Peyer's patch (tissue), 4 donors: ENCODE results near the gene KRT7. TPM values are rescaled to one million over a fixed set of nuclear protein-coding genes. Genes with fewer than 3 reads are reported as not detected.

Experiments
- DNase-seq, 3 donors: peaks; one replicate each; pipeline ENCODE4 v3.0.0-alpha.2; 2017 to 2019
- H3K27ac ChIP-seq, 4 donors: fragments of 200-600 bp; sonication (generic); one replicate each; pipeline ENCODE4 v1.5.1; 2016 to 2019
- H3K27me3 ChIP-seq, 2 donors: fragments of 200-600 bp; sonication (generic); one replicate each; pipeline ENCODE4 v1.5.1; 2019
- H3K36me3 ChIP-seq, 3 donors: fragments of 200-600 bp; sonication (generic); one replicate each; pipeline ENCODE4 v1.5.1; 2016 to 2019
- H3K4me1 ChIP-seq, 4 donors: fragments of 200-600 bp; sonication (generic); one replicate each; pipeline ENCODE4 v1.5.1; 2016 to 2019
- H3K4me3 ChIP-seq, 4 donors: fragments of 200-600 bp; sonication (generic); 1 replicate in 3 of 4; 2 replicates in 1 of 4; pipeline ENCODE4 v1.5.1; 2016 to 2019; ENCODE audit warnings: mild to moderate bottlenecking in 1 of 4
- H3K9me3 ChIP-seq, 4 donors: fragments of 200-600 bp; sonication (generic); one replicate each; pipeline ENCODE4 v1.5.1; 2016 to 2019; ENCODE audit warnings: mild to moderate bottlenecking in 1 of 4
- POLR2A ChIP-seq, 2 donors: fragments of 450-650 bp; IDR thresholded peaks; one replicate each; pipeline ENCODE4 v1.5.1; 2017; ENCODE audit warnings: antibody characterized with exemption in 2 of 2, mild to moderate bottlenecking in 2 of 2, moderate library complexity in 2 of 2
- total RNA-seq, 4 donors: library from RNA; depleted of rRNA; stranded (reverse); fragments of >200 nt; gene quantifications; one replicate each; pipeline ENCODE4 v1.1.0, GENCODE V29; 2016
- TF ChIP-seq, protein P1 (sequence below), 6 experiments: fragments of 450-650 bp in 4 of 6; fragments of 200-600 bp in 2 of 6; sonication (generic) in 1 of 6; IDR thresholded peaks; one replicate each; pipeline ENCODE4 v1.5.1; 2017 to 2019; ENCODE audit warnings: antibody characterized with exemption in 6 of 6, mild to moderate bottlenecking in 3 of 6, moderate library complexity in 1 of 6

The KRT7 gene
- total RNA-seq, 4 donors from 2014 or later = 0.67 to 1.2 TPM; not detected in 2

DNA sequence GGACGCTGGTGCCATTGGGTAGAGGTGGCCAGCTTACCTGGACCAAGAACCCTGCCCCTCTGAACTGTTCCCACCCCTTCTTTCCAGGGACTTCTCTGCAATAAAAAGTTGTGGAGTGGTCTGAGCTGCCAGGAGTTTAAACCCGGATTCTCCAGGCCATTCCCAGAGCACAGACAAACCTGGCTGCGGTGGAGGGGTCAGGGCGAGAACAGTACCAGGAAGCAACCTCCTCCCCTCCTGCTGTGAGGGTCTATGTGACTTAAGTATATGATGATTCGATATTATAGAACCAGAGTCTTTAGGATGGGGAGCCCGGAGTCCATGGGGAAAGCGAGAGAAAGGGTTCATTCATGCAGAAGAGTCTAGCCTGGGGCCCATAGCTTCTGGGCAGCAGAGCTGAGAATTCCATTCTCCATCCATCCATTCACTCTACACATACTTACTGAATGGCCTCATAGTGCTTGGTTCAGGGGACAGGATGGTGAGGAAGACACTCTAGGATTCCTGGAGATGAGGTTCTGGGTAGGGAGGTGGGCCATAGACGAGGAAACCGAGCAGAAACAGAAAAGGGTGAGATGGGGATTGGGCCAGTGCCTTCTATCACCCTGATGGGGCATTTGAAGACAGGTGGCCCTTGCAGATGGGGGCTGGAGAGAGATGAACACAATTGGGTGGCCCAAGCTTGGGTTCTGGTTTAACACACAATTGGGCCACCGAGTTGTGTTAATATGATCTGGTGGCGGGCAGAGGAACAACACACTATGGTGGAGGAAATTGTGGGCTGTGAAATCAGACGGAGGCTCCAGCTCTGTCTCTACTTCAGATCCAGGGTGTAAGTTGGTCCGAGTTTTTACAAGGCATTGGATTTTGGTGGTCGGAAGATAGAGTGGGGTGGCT, 46.6 kb downstream of the KRT7 start:
- Histone ChIP-seq H3K27ac (peak overlapping the region in 1 of 4 donors; percentile 68), H3K9me3 (no peaks in the 10 kb centered on the region), H3K36me3 (no peaks in the 10 kb centered on the region), H3K4me3 (no peak overlapping the region), H3K4me1 (peaks cover 0 to 16% (median 0%) of the 10 kb centered on the region in 4 donors), H3K27me3 (no peaks in the 10 kb centered on the region)
- TF ChIP-seq, protein P1, sequence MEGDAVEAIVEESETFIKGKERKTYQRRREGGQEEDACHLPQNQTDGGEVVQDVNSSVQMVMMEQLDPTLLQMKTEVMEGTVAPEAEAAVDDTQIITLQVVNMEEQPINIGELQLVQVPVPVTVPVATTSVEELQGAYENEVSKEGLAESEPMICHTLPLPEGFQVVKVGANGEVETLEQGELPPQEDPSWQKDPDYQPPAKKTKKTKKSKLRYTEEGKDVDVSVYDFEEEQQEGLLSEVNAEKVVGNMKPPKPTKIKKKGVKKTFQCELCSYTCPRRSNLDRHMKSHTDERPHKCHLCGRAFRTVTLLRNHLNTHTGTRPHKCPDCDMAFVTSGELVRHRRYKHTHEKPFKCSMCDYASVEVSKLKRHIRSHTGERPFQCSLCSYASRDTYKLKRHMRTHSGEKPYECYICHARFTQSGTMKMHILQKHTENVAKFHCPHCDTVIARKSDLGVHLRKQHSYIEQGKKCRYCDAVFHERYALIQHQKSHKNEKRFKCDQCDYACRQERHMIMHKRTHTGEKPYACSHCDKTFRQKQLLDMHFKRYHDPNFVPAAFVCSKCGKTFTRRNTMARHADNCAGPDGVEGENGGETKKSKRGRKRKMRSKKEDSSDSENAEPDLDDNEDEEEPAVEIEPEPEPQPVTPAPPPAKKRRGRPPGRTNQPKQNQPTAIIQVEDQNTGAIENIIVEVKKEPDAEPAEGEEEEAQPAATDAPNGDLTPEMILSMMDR (IDR thresholded peaks at IDR 0.05) = no peak
- no peak for TF ChIP-seq POLR2A (IDR thresholded peaks at IDR 0.05)
- peak in 1 of 3 donors; percentile 34 for DNase-seq

DNA sequence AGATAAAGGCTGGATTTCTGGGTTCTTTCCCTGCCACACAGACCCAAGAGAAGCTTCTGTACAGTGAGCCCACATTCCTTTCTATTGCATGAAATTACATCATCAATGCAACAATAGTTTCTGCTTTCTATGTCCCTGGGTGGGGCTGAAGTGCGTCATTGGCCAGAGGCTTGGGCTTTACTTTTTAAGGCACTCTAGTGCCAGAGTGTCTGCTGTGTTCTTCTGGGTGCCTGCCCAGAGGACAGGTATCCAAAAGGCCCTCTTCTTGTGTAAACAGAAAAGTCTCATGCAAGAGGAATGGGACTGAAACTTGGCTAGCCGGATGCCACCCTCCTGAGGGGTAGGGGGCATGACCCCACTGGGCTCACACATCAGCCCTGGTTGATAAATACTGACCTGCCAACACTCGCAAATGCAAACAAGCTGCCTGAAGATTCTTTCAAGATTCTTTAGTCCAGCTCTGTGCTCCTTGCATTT, 47.3 kb downstream of the KRT7 start:
- Histone ChIP-seq H3K9me3 (no peaks in the 10 kb centered on the region), H3K27ac (peak overlapping the region in 1 of 4 donors; percentile 68), H3K4me3 (no peak overlapping the region), H3K27me3 (no peaks in the 10 kb centered on the region), H3K36me3 (no peaks in the 10 kb centered on the region), H3K4me1 (peaks cover 0 to 16% (median 0%) of the 10 kb centered on the region in 4 donors)
- DNase-seq = no peak
- TF ChIP-seq, protein P1 (IDR thresholded peaks at IDR 0.05) = no peak
- no peak for TF ChIP-seq POLR2A (IDR thresholded peaks at IDR 0.05)

DNA sequence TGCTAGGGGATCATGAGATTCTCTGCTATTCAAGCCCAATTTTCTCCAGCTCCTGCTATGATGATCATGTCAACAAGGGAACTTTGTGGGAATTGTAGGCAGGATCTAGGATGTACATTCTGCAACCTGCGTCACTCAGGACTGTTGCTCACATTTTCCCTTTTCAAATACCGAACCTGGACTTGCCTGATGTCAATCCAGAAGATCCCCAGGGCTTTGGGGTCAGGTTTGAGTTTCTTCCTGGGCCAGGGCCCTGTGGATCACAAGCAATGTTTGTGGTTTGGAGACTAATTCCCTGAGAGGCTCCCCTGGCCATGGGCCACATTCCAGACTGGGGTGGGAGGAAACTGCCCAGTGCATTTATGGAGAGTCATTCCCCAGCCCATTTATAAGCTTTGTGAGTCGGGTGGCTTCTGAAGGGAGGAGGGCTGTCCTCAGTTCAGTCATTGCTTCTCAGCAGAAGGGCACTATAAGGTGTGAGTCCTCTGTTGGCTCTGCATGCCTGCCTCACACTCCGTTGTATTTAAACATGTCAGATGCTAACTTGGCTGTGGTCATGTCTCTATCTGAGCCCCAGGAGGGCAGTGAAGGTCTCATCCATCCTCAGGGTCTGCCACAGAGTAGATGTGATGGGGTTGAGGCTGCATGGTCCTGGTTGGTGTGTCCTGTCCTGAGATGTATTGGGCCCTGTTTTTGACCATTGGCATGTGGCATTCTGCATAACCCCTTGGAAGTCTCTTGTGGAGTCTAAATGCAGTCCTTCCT, 47.9 kb downstream of the KRT7 start:
- Histone ChIP-seq H3K4me1 (peaks cover 0 to 16% (median 0%) of the 10 kb centered on the region in 4 donors), H3K36me3 (no peaks in the 10 kb centered on the region), H3K27me3 (no peaks in the 10 kb centered on the region), H3K9me3 (no peaks in the 10 kb centered on the region), H3K27ac (peak overlapping the region in 1 of 4 donors; percentile 68), H3K4me3 (no peak overlapping the region)
- peak in 1 of 3 donors; percentile 7 for DNase-seq
- TF ChIP-seq, protein P1 (IDR thresholded peaks at IDR 0.05) = no peak
- TF ChIP-seq POLR2A (IDR thresholded peaks at IDR 0.05) = no peak

DNA sequence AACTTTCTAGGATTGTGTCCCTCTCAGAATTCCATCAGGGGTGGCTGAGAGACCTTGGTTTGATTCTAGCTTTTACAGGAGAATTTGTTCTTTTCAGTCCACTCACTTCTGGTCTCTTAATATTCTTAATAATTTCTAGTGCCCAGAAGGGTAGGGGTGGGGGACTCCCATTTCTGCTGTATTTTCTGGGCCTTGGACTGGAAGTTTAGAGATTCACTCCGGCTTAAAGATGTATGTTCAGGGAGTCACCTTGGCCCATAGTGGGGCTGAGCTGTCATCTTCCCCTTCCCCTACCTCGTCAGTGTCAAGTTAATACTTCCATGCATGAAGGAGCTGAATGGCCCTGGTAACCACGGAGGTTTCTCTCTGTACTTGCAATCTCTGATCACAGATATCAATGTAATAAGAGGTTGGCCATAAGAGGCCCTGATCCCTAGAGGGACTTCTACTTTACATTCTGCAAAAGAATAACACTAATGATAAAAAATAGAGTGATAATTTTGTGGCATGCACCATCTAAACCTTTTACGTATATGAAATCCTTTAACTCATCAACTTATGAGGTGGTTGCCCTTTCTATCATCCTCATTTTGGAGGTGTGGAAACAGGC, 51.6 kb downstream of the KRT7 start:
- TF ChIP-seq, protein P1 (IDR thresholded peaks at IDR 0.05) = no peak
- Histone ChIP-seq H3K4me1 (peaks cover 0 to 10% (median 0%) of the 10 kb centered on the region in 4 donors), H3K27me3 (no peaks in the 10 kb centered on the region), H3K36me3 (no peaks in the 10 kb centered on the region), H3K4me3 (no peak overlapping the region), H3K27ac (no peak overlapping the region), H3K9me3 (no peaks in the 10 kb centered on the region)
- DNase-seq = peak in 1 of 3 donors; percentile 5

DNA sequence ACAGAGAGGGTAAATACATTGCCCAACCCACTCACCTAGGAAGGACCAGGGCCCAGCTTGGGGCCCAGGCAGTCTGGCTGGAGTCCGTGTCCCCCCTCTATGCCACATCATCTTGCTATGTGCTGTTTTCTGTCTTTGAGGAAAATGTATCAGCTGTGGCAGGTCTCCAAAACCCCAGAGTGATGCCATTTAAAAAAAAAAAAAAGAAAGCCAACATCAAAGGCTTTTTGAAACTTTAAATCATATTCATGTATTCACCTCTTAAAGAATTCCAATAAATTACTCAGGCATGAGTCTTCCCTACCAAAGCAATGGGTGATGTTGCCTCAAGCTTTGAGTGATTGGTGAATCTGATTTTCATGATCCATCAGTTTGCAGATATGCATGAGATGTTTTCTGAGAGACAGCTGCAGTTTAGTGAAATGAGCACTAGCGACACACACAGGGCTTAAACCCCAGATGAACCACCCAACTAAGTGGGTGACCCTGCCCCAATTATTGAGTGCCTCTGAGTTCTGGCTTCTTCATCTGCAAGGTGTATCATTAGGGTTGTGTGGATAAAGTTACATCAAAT, 52.2 kb downstream of the KRT7 start:
- Histone ChIP-seq H3K4me1 (peaks cover 0 to 5% (median 0%) of the 10 kb centered on the region in 4 donors), H3K27me3 (no peaks in the 10 kb centered on the region), H3K27ac (no peak overlapping the region), H3K9me3 (no peaks in the 10 kb centered on the region), H3K4me3 (no peak overlapping the region), H3K36me3 (no peaks in the 10 kb centered on the region)
- no peak for TF ChIP-seq POLR2A (IDR thresholded peaks at IDR 0.05)
- TF ChIP-seq, protein P1 (IDR thresholded peaks at IDR 0.05) = no peak
- no peak for DNase-seq
